GM12878 (cell line): Measurements from ENCODE around the gene TMEM255A. TPM values are rescaled to one million over a fixed set of nuclear protein-coding genes. Genes with fewer than 3 reads are reported as not detected.

Experiments
- ATAC-seq: fragments of 200-7000 bp; cut with Tn5 transposase; 3 replicates; pipeline ENCODE4 v1.9.1; 2020; ENCODE audit warnings: mild to moderate bottlenecking, moderate library complexity
- BruUV-seq: library from RNA; stranded (reverse); fragments of 400-500 nt; replicated peaks from 2 replicates; lab custom pipeline; 2021; lab: Mats Ljungman, UMichigan
- CTCF ChIA-PET: fragments of 300-600 bp; sonication (Branson Sonifier 250); formaldehyde crosslinking; extraction: SDS; loops from one replicate; lab custom pipeline; 2021; ENCODE audit warnings: inconsistent platforms; lab: Yijun Ruan, JAX
- POLR2A ChIA-PET: fragments of 350-600 bp; formaldehyde crosslinking; extraction: SDS; loops from one replicate; lab custom pipeline; 2021; ENCODE audit warnings: inconsistent platforms; lab: Charles Lee
- RAD21 ChIA-PET: fragments of 300-600 bp; sonication (Branson Sonifier 250); formaldehyde crosslinking; loops from one replicate; lab custom pipeline; 2023; ENCODE audit warnings: antibody characterized with exemption; ENCODE audit not compliant: unreplicated experiment; lab: Charles Lee
- SMC1A ChIA-PET: fragments of 300-600 bp; sonication (Branson Sonifier 250); formaldehyde crosslinking; loops from one replicate; lab custom pipeline; 2023; ENCODE audit not compliant: unreplicated experiment, uncharacterized antibody; lab: Charles Lee
- DNase-seq: peaks from one replicate; pipeline ENCODE4 v3.0.0-alpha.2; 2011; ENCODE audit warnings: low read depth, low spot score
- FAIRE-seq: peaks from 3 replicates; lab custom pipeline; 2011; peaks lifted over from hg19 to GRCh38; lab: Jason Lieb, UNC
- H2AFZ ChIP-seq: 2 replicates; pipeline ENCODE4 v1.6.0; 2011; ENCODE audit warnings: low read depth, low read length, control low read depth; ENCODE audit not compliant: control insufficient read depth
- H3K27ac ChIP-seq: 2 replicates; pipeline ENCODE4 v1.5.1; 2011; ENCODE audit warnings: control low read depth; ENCODE audit not compliant: control insufficient read depth, insufficient read depth
- H3K27me3 ChIP-seq, 2 experiments: replicated peaks in 1 of 2; 2 replicates each; pipeline versions ENCODE4 v1.6.0 to v1.6.1; 2011; ENCODE audit warnings: low read length in 1 of 2; ENCODE audit not compliant: control insufficient read depth in 2 of 2, insufficient read depth in 2 of 2
- H3K36me3 ChIP-seq, 2 experiments: 2 replicates each; pipeline ENCODE4 v1.5.1; 2011; ENCODE audit warnings: low read length in 1 of 2; ENCODE audit not compliant: control insufficient read depth in 2 of 2, insufficient read depth in 2 of 2
- H3K4me1 ChIP-seq: 2 replicates; pipeline ENCODE4 v1.6.1; 2011; ENCODE audit warnings: mild to moderate bottlenecking, low read length, moderate library complexity, mixed read lengths; ENCODE audit not compliant: control insufficient read depth, insufficient read depth
- H3K4me2 ChIP-seq: 2 replicates; pipeline ENCODE4 v1.6.0; 2011; ENCODE audit warnings: control low read depth; ENCODE audit not compliant: control insufficient read depth, insufficient read depth
- H3K4me3 ChIP-seq: fragments of 200-600 bp; sonication (generic); 2 replicates; pipeline ENCODE4 v1.5.1; 2016
- H3K79me2 ChIP-seq: 2 replicates; pipeline ENCODE4 v1.6.0; 2011; ENCODE audit warnings: low read length; ENCODE audit not compliant: control insufficient read depth, insufficient read depth
- H3K9ac ChIP-seq: 2 replicates; pipeline ENCODE4 v1.8.0; 2011; ENCODE audit warnings: low read length, control low read depth, mixed read lengths; ENCODE audit not compliant: control insufficient read depth, insufficient read depth
- H3K9me3 ChIP-seq: replicated peaks from 3 replicates; pipeline ENCODE4 v1.5.1; 2011; ENCODE audit warnings: mild to moderate bottlenecking, low read length; ENCODE audit not compliant: control insufficient read depth, insufficient read depth
- H4K20me1 ChIP-seq: 2 replicates; pipeline ENCODE4 v1.6.0; 2011; ENCODE audit not compliant: control insufficient read depth, insufficient read depth
- BCL11A ChIP-seq: IDR thresholded peaks from 2 replicates; pipeline ENCODE4 v1.6.1; 2011; ENCODE audit warnings: low read depth, low read length
- CBFB ChIP-seq: IDR thresholded peaks from 2 replicates; pipeline ENCODE4 v1.6.1; 2016; ENCODE audit warnings: antibody characterized with exemption, low read depth
- CHD4 ChIP-seq: fragments of 200-600 bp; sonication (generic); IDR thresholded peaks from 2 replicates; pipeline ENCODE4 v1.6.1; 2016; ENCODE audit warnings: mild to moderate bottlenecking
- E4F1 ChIP-seq: fragments of 450-650 bp; IDR thresholded peaks from 2 replicates; pipeline ENCODE4 v1.6.1; 2018; ENCODE audit warnings: borderline replicate concordance, mild to moderate bottlenecking; ENCODE audit not compliant: partially characterized antibody
- IRF4 ChIP-seq: IDR thresholded peaks from 2 replicates; pipeline ENCODE4 v1.6.1; 2011; ENCODE audit warnings: low read depth, low read length
- MXI1 ChIP-seq: fragments of 150-350 bp; IDR thresholded peaks from 2 replicates; pipeline ENCODE4 v1.6.1; 2011; ENCODE audit warnings: low read depth, mild to moderate bottlenecking, inconsistent platforms, low read length, improper control_type of control experiment
- TCF7 ChIP-seq: IDR thresholded peaks from 2 replicates; pipeline ENCODE4 v1.6.1; 2014; ENCODE audit warnings: antibody characterized with exemption, borderline replicate concordance
- WGBS: methylation state at CpG from one replicate; pipeline ENCODE4 v1.1.6; 2016; ENCODE audit warnings: low lambda C conversion rate; ENCODE audit not compliant: insufficient replicate concordance, insufficient coverage; ENCODE audit errors: missing lambda C conversion rate; 5-methylcytosine and 5-hydroxymethylcytosine counted together
- in situ Hi-C: fragments of 300-500 bp; cut with MboI; formaldehyde crosslinking; loops from 9 replicates; pipeline ENCODE4 v1.14.3; 2018; ENCODE audit warnings: mixed read lengths
- intact Hi-C: fragments of 100-400 bp; cut with micrococcal nuclease; formaldehyde crosslinking; loops from one replicate; pipeline ENCODE4 v1.14.2; 2022; ENCODE audit not compliant: unreplicated experiment
- polyA plus RNA-seq, 11 experiments: library from polyadenylated mRNA; depleted of rRNA in 4 of 11; unstranded in 6 of 11; stranded (reverse) in 5 of 11; fragments of >200 nt; fragmentation: Nextera tagmentation in 4 of 11; fragmentation: Illumina TruSeq in 1 of 11; extraction: Ambion mirVana in 4 of 11; extraction: Trizol in 1 of 11; gene quantifications; 1 replicate in 1 of 11; 2 replicates in 10 of 11; pipeline versions ENCODE4 v1.2.1 to v1.2.3, GENCODE V29; 2011 to 2016; ENCODE audit warnings: inconsistent platforms in 2 of 11, missing spikeins in 2 of 11, low read depth in 1 of 11
- total RNA-seq, 4 experiments: library from RNA; depleted of rRNA in 3 of 4; stranded (reverse); fragments of >200 nt in 3 of 4; fragmentation: Illumina TruSeq in 1 of 4; extraction: Trizol in 1 of 4; gene quantifications; 2 replicates each; pipeline versions ENCODE4 v1.2.1 to v1.2.3, GENCODE V29; 2013 to 2021

Gene TMEM255A
- total and polyA plus RNA-seq, 10 of the 15 experiments (the other 5 are each of a cell fraction or from before 2014, with no cell fraction given), result 0.90 to 5.4 (median 1.3) TPM

DNA sequence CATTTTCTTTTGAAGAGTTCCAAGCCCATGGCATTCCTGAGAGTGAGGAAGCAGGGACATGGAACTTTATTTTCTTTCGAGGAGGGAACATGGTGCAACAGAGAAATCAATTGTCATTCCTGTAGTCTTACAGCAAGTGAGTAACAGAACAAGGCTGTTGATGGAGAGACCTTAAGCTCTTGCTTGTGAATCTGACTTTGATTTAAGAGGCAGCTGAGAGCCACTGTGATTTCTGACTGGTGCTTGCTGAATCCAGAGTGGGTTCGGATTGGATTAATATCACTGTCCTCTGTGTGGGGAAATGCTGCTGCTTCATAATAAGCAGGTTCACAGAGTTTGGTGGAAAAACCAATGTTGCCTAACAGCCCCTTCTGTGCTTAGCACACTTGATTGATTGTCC, 45.9 kb upstream of the TMEM255A start:
- FAIRE-seq, result no peak
- no peaks in the 10 kb centered on the region for H3K4me1 ChIP-seq
- POLR2A ChIA-PET, result no interaction called here
- no peaks in the 10 kb centered on the region for H3K36me3 ChIP-seq
- intact Hi-C loops, result no loop called here
- in situ Hi-C loops, result no loop called here
- SMC1A ChIA-PET, result no interaction called here
- H3K27ac ChIP-seq, result no peak overlapping the region
- no peak overlapping the region for H3K9ac ChIP-seq
- H3K4me2 ChIP-seq, result no peak overlapping the region
- ATAC-seq, result no peak
- WGBS, result 25% methylated on average over 2 of the region's 2 CpGs
- RAD21 ChIA-PET, result no interaction called here
- H3K4me3 ChIP-seq, result no peak overlapping the region
- H3K9me3 ChIP-seq, result no peaks in the 10 kb centered on the region
- H2AFZ ChIP-seq, result no peak overlapping the region
- H3K27me3 ChIP-seq, result no peaks in the 10 kb centered on the region
- no peak for DNase-seq
- no peaks in the 10 kb centered on the region for H3K79me2 ChIP-seq
- H4K20me1 ChIP-seq, result no peaks in the 10 kb centered on the region
- CTCF ChIA-PET, result interaction anchor here (0.5 kb wide), 1 partner anchor 230 kb away, joined by 5 read pairs; no protein-coding TSS in a partner anchor
- TF ChIP-seq CHD4 (no peak), IRF4 (no peak)
- BruUV-seq, result no TSS peak

DNA sequence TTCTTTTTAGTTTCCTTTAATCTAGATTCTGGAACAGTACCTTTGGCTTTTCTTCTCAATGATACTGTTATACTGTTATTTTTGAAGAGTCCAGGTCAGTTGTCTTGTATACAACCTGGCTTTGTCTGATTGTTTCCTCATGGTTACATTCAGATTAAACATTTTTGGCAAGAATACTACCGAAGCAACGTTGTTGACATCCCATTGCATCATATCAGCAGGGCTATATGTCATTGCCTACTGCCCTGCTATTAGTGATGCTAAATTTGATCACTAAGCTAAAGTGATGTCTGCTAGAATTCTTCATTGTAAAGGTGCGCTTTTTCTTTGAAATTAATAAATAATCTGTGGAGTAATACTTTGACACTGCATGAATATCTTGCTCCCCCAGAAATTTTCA, 44.8 kb upstream of the TMEM255A start:
- no peaks in the 10 kb centered on the region for H4K20me1 ChIP-seq
- TF ChIP-seq MXI1 (no peak), BCL11A (no peak), E4F1 (no peak), TCF7 (no peak), CBFB (no peak)
- no peaks in the 10 kb centered on the region for H3K9me3 ChIP-seq
- intact Hi-C loops, result no loop called here
- DNase-seq (no peak), ATAC-seq (no peak), FAIRE-seq (no peak)
- H3K4me3 ChIP-seq, result no peak overlapping the region
- H3K4me2 ChIP-seq, result no peak overlapping the region
- H3K27ac ChIP-seq, result no peak overlapping the region
- no peaks in the 10 kb centered on the region for H3K79me2 ChIP-seq
- no peaks in the 10 kb centered on the region for H3K36me3 ChIP-seq
- CTCF ChIA-PET, result no interaction called here
- no peaks in the 10 kb centered on the region for H3K4me1 ChIP-seq
- SMC1A ChIA-PET, result no interaction called here
- POLR2A ChIA-PET, result no interaction called here
- no peak overlapping the region for H3K9ac ChIP-seq
- no peak overlapping the region for H2AFZ ChIP-seq
- WGBS, result 27% methylated on average over 3 of the region's 3 CpGs
- RAD21 ChIA-PET, result no interaction called here
- BruUV-seq, result no TSS peak
- in situ Hi-C loops, result no loop called here
- H3K27me3 ChIP-seq, result no peaks in the 10 kb centered on the region
